Measurements from ENCODE around the gene NELFE.

Gene NELFE

GRCh38 chr6:31958412-31958740 is 395 bp downstream of the NELFE start:
- in situ Hi-C loops (cut with MboI; ENCODE audit: low sequenced_read_pairs, unreplicated experiment) = loop anchor here (10.0 kb wide), 1 partner anchor 274 kb away; the partner anchor contains the start of gene LY6G5C
- TF ChIP-seq CTCF (IDR thresholded peaks at IDR 0.05; ENCODE audit: borderline replicate concordance, control extremely low read depth, extremely low read depth, insufficient read depth, missing control alignments) = no peak

GRCh38 chr6:31956796-31957195 is 2.0 kb downstream of the NELFE start:
- TF ChIP-seq CTCF (IDR thresholded peaks at IDR 0.05; ENCODE audit: borderline replicate concordance, control extremely low read depth, extremely low read depth, insufficient read depth, missing control alignments) = no peak
- in situ Hi-C loops (cut with MboI; ENCODE audit: low sequenced_read_pairs, unreplicated experiment) = loop anchor here (10.0 kb wide), 1 partner anchor 272 kb away; the partner anchor contains the start of gene LY6G5C
- DNase-seq (ENCODE audit: low spot score) = no peak

More at GRCh38 chr6:31958412-31958740, 395 bp downstream of the NELFE start:
- no peak for DNase-seq (ENCODE audit: low spot score)

- in situ Hi-C loops (cut with MboI; ENCODE audit: low sequenced_read_pairs, unreplicated experiment) = loop anchor here (10.0 kb wide), 1 partner anchor 270 kb away; the partner anchor contains the start of gene LY6G5C
- no peak for TF ChIP-seq CTCF (IDR thresholded peaks at IDR 0.05; ENCODE audit: borderline replicate concordance, control extremely low read depth, extremely low read depth, insufficient read depth, missing control alignments)
- no peak for DNase-seq (ENCODE audit: low spot score)
These were observed 4.3 kb downstream of the NELFE start for GRCh38 chr6:31954511-31954910.

GRCh38 chr6:31952890-31953289 is 5.9 kb downstream of the NELFE start:
- no peak for TF ChIP-seq CTCF (IDR thresholded peaks at IDR 0.05; ENCODE audit: borderline replicate concordance, control extremely low read depth, extremely low read depth, insufficient read depth, missing control alignments)
- in situ Hi-C loops (cut with MboI; ENCODE audit: low sequenced_read_pairs, unreplicated experiment) = loop anchor here (10.0 kb wide), 1 partner anchor 268 kb away; the partner anchor contains the start of gene LY6G5C
- no peak for DNase-seq (ENCODE audit: low spot score)

- TF ChIP-seq CTCF (IDR thresholded peaks at IDR 0.05; ENCODE audit: borderline replicate concordance, control extremely low read depth, extremely low read depth, insufficient read depth, missing control alignments) = peak; percentile 75
- in situ Hi-C loops (cut with MboI; ENCODE audit: low sequenced_read_pairs, unreplicated experiment) = loop anchor here (10.0 kb wide), 1 partner anchor 267 kb away; the partner anchor contains the start of gene LY6G5C
- peak; percentile 60 for DNase-seq (ENCODE audit: low spot score)
These were observed 6.5 kb downstream of the NELFE start for GRCh38 chr6:31952140-31952805.

- no peak for TF ChIP-seq CTCF (IDR thresholded peaks at IDR 0.05; ENCODE audit: borderline replicate concordance, control extremely low read depth, extremely low read depth, insufficient read depth, missing control alignments)
- no peak for DNase-seq (ENCODE audit: low spot score)
- in situ Hi-C loops (cut with MboI; ENCODE audit: low sequenced_read_pairs, unreplicated experiment) = loop anchor here (10.0 kb wide), 1 partner anchor 265 kb away; the partner anchor contains the start of gene LY6G5C
These were observed 8.7 kb downstream of the NELFE start for GRCh38 chr6:31949926-31950548.

All from GM13976 (cell line).